Measurements from ENCODE around the gene PIK3C2G. TPM values are rescaled to one million over a fixed set of nuclear protein-coding genes. Genes with fewer than 3 reads are reported as not detected.

PIK3C2G gene
- total RNA-seq, 1 donor from 2014 or later: 0.26 TPM

- Histone ChIP-seq H3K27me3 (ENCODE audit: control insufficient read depth, insufficient read depth, low read length) (no peaks in the 10 kb centered on the region), H3K36me3 (ENCODE audit: control insufficient read depth, insufficient read depth, low read length) (no peaks in the 10 kb centered on the region), H3K4me3 (ENCODE audit: low read depth, low read length) (no peak overlapping the region)
- TF ChIP-seq CTCF (IDR thresholded peaks at IDR 0.05; ENCODE audit: insufficient read depth, low read length, severe bottlenecking): no peak
- FAIRE-seq (no peak), DNase-seq (ENCODE audit: low read depth) (no peak)
These were observed 20.6 kb downstream of the PIK3C2G start for GRCh38 chr12:18281941-18282340.

GRCh38 chr12:18283831-18284230, 22.5 kb downstream of the PIK3C2G start:
- Histone ChIP-seq H3K36me3 (ENCODE audit: control insufficient read depth, insufficient read depth, low read length) (no peaks in the 10 kb centered on the region), H3K27me3 (ENCODE audit: control insufficient read depth, insufficient read depth, low read length) (no peaks in the 10 kb centered on the region), H3K4me3 (ENCODE audit: low read depth, low read length) (no peak overlapping the region)
- FAIRE-seq: no peak
- no peak for DNase-seq (ENCODE audit: low read depth)
- no peak for TF ChIP-seq CTCF (IDR thresholded peaks at IDR 0.05; ENCODE audit: insufficient read depth, low read length, severe bottlenecking)

GRCh38 chr12:18284386-18284785, 23.1 kb downstream of the PIK3C2G start:
- no peaks in the 10 kb centered on the region for H3K36me3 ChIP-seq (ENCODE audit: control insufficient read depth, insufficient read depth, low read length)
- no peaks in the 10 kb centered on the region for H3K27me3 ChIP-seq (ENCODE audit: control insufficient read depth, insufficient read depth, low read length)
- no peak overlapping the region for H3K4me3 ChIP-seq (ENCODE audit: low read depth, low read length)
- DNase-seq (ENCODE audit: low read depth) (no peak), FAIRE-seq (no peak)
- TF ChIP-seq CTCF (IDR thresholded peaks at IDR 0.05; ENCODE audit: insufficient read depth, low read length, severe bottlenecking): no peak

GRCh38 chr12:18285161-18285560, 23.8 kb downstream of the PIK3C2G start:
- FAIRE-seq (no peak), DNase-seq (ENCODE audit: low read depth) (no peak)
- Histone ChIP-seq H3K4me3 (ENCODE audit: low read depth, low read length) (no peak overlapping the region), H3K36me3 (ENCODE audit: control insufficient read depth, insufficient read depth, low read length) (no peaks in the 10 kb centered on the region), H3K27me3 (ENCODE audit: control insufficient read depth, insufficient read depth, low read length) (no peaks in the 10 kb centered on the region)
- no peak for TF ChIP-seq CTCF (IDR thresholded peaks at IDR 0.05; ENCODE audit: insufficient read depth, low read length, severe bottlenecking)

GRCh38 chr12:18290386-18290785, 29.1 kb downstream of the PIK3C2G start:
- no peaks in the 10 kb centered on the region for H3K36me3 ChIP-seq (ENCODE audit: control insufficient read depth, insufficient read depth, low read length)
- DNase-seq (ENCODE audit: low read depth): no peak
- H3K27me3 ChIP-seq (ENCODE audit: control insufficient read depth, insufficient read depth, low read length): no peaks in the 10 kb centered on the region
- H3K4me3 ChIP-seq (ENCODE audit: low read depth, low read length): no peak overlapping the region
- no peak for TF ChIP-seq CTCF (IDR thresholded peaks at IDR 0.05; ENCODE audit: insufficient read depth, low read length, severe bottlenecking)
- FAIRE-seq: no peak

GRCh38 chr12:18294889-18295288, 33.6 kb downstream of the PIK3C2G start:
- Histone ChIP-seq H3K4me3 (ENCODE audit: low read depth, low read length) (no peak overlapping the region), H3K36me3 (ENCODE audit: control insufficient read depth, insufficient read depth, low read length) (no peaks in the 10 kb centered on the region), H3K27me3 (ENCODE audit: control insufficient read depth, insufficient read depth, low read length) (no peaks in the 10 kb centered on the region)
- DNase-seq (ENCODE audit: low read depth): no peak
- no peak for TF ChIP-seq CTCF (IDR thresholded peaks at IDR 0.05; ENCODE audit: insufficient read depth, low read length, severe bottlenecking)
- no peak for FAIRE-seq

All from bronchial epithelial cell (primary cell).